ENCODE data around the gene DPP7.

- TF ChIP-seq, protein P1, sequence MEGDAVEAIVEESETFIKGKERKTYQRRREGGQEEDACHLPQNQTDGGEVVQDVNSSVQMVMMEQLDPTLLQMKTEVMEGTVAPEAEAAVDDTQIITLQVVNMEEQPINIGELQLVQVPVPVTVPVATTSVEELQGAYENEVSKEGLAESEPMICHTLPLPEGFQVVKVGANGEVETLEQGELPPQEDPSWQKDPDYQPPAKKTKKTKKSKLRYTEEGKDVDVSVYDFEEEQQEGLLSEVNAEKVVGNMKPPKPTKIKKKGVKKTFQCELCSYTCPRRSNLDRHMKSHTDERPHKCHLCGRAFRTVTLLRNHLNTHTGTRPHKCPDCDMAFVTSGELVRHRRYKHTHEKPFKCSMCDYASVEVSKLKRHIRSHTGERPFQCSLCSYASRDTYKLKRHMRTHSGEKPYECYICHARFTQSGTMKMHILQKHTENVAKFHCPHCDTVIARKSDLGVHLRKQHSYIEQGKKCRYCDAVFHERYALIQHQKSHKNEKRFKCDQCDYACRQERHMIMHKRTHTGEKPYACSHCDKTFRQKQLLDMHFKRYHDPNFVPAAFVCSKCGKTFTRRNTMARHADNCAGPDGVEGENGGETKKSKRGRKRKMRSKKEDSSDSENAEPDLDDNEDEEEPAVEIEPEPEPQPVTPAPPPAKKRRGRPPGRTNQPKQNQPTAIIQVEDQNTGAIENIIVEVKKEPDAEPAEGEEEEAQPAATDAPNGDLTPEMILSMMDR (conservative IDR thresholded peaks at IDR 0.05; ENCODE audit: low read depth in 2 of 2), result no peak
- TF ChIP-seq POLR2AphosphoS5 (IDR thresholded peaks at IDR 0.05; ENCODE audit: low read depth), result no peak
Observed at GRCh38 chr9:137147091-137147792, 32.7 kb upstream of the DPP7 start.
